Tibial nerve (tissue), 3 donors: ENCODE data around the gene MATN1.

ENCODE experiments used
- CTCF ChIP-seq, 5 experiments: fragments of 200-600 bp in 3 of 5; fragments of 450-650 bp in 2 of 5; sonication (generic) in 3 of 5; IDR thresholded peaks; one replicate each; pipeline ENCODE4 v1.5.1; 2016 to 2019; ENCODE audit warnings: antibody characterized with exemption in 5 of 5, mild to moderate bottlenecking in 3 of 5, moderate library complexity in 2 of 5
- POLR2A ChIP-seq, 2 donors: fragments of 450-650 bp; IDR thresholded peaks; one replicate each; pipeline ENCODE4 v1.6.1; 2017; ENCODE audit warnings: antibody characterized with exemption in 2 of 2, mild to moderate bottlenecking in 2 of 2, moderate library complexity in 2 of 2

- TF ChIP-seq CTCF (IDR thresholded peaks at IDR 0.05) (no peak), POLR2A (IDR thresholded peaks at IDR 0.05) (no peak)
These were observed 37.0 kb downstream of the MATN1 start for GRCh38 chr1:30686236-30686935.
